CD4-positive, alpha-beta memory T cell (primary cell): ENCODE results near the gene GPC6. TPM values are rescaled to one million over a fixed set of nuclear protein-coding genes. Genes with fewer than 3 reads are reported as not detected.

Source experiments
- CTCF ChIA-PET: fragments of 350-600 bp; sonication (Branson Sonifier 250); formaldehyde crosslinking; loops from one replicate; lab custom pipeline; 2021; ENCODE audit warnings: inconsistent platforms; ENCODE audit not compliant: partially characterized antibody; lab: Charles Lee
- POLR2A ChIA-PET: fragments of 350-600 bp; sonication (Branson Sonifier 250); formaldehyde crosslinking; loops from one replicate; lab custom pipeline; 2021; ENCODE audit not compliant: partially characterized antibody; lab: Charles Lee
- DNase-seq, 5 donors: peaks; one replicate each; pipeline versions ENCODE4 v3.0.0 to v3.0.0-alpha.2; 2020 to 2022; ENCODE audit warnings: mixed read lengths in 1 of 5
- H3K27ac ChIP-seq: one replicate; pipeline ENCODE4 v1.7.0; 2013; ENCODE audit warnings: low read depth, low read length
- H3K27me3 ChIP-seq: 2 replicates; pipeline ENCODE4 v1.7.0; 2013; ENCODE audit warnings: mild to moderate bottlenecking, low read length, moderate library complexity; ENCODE audit not compliant: insufficient read depth
- H3K36me3 ChIP-seq: 2 replicates; pipeline ENCODE4 v1.7.0; 2013; ENCODE audit warnings: mild to moderate bottlenecking, low read length, moderate library complexity; ENCODE audit not compliant: insufficient read depth
- H3K4me1 ChIP-seq: 2 replicates; pipeline ENCODE4 v1.7.0; 2013; ENCODE audit warnings: mild to moderate bottlenecking, low read length, moderate library complexity; ENCODE audit not compliant: insufficient read depth
- H3K4me3 ChIP-seq, 2 donors: one replicate each; pipeline ENCODE4 v1.7.0; 2013; ENCODE audit warnings: low read length in 2 of 2, mild to moderate bottlenecking in 1 of 2
- H3K9me3 ChIP-seq, 2 donors: one replicate each; pipeline ENCODE4 v1.7.0; 2013; ENCODE audit warnings: low read length in 2 of 2, control low read depth in 1 of 2; ENCODE audit not compliant: control insufficient read depth in 1 of 2
- H3K27ac Mint-ChIP-seq, 7 donors: one replicate each; pipeline ENCODE4 v1.8.0; 2020 to 2021; ENCODE audit warnings: mixed read lengths in 7 of 7, mild to moderate bottlenecking in 6 of 7, inconsistent platforms in 3 of 7, moderate library complexity in 3 of 7
- H3K27me3 Mint-ChIP-seq, 2 donors: one replicate each; pipeline ENCODE4 v1.8.0; 2020 to 2021; ENCODE audit warnings: mixed read lengths in 2 of 2
- H3K36me3 Mint-ChIP-seq, 2 donors: one replicate each; pipeline ENCODE4 v1.8.0; 2020 to 2021; ENCODE audit warnings: mixed read lengths in 2 of 2, inconsistent platforms in 1 of 2, mild to moderate bottlenecking in 1 of 2
- H3K4me1 Mint-ChIP-seq, 4 donors: one replicate each; pipeline ENCODE4 v1.8.0; 2020 to 2021; ENCODE audit warnings: mixed read lengths in 4 of 4, mild to moderate bottlenecking in 1 of 4
- H3K4me3 Mint-ChIP-seq, 8 donors: one replicate each; pipeline ENCODE4 v1.8.0; 2020 to 2021; ENCODE audit warnings: mixed read lengths in 8 of 8, mild to moderate bottlenecking in 7 of 8, moderate library complexity in 6 of 8, inconsistent platforms in 3 of 8
- H3K9me3 Mint-ChIP-seq, 8 donors: one replicate each; pipeline ENCODE4 v1.8.0; 2020 to 2021; ENCODE audit warnings: mixed read lengths in 8 of 8, mild to moderate bottlenecking in 5 of 8, inconsistent platforms in 3 of 8, moderate library complexity in 1 of 8
- intact Hi-C: fragments of 100-400 bp; cut with micrococcal nuclease; formaldehyde crosslinking; loops from one replicate; pipeline ENCODE4 v1.15.1; 2023
- polyA plus RNA-seq, 2 donors: library from polyadenylated mRNA; unstranded; fragments of 300-500 nt; fragmentation: Illumina TruSeq; gene quantifications; one replicate each; pipeline ENCODE4 v1.2.3, GENCODE V29; 2021
- total RNA-seq, 2 experiments: library from RNA; stranded (reverse); gene quantifications; one replicate each; pipeline ENCODE4 v1.2.3, GENCODE V29; 2021

The GPC6 gene
- total and polyA plus RNA-seq, 4 experiments from 2014 or later, result not detected

GRCh38 chr13:94248454-94249228 is 1022.0 kb downstream of the GPC6 start:
- no peak for DNase-seq
- Histone ChIP-seq H3K27me3 (no peaks in the 10 kb centered on the region), H3K36me3 (no peaks in the 10 kb centered on the region), H3K27ac (no peak overlapping the region), H3K4me3 (no peak overlapping the region), H3K9me3 (no peaks in the 10 kb centered on the region), H3K4me1 (no peaks in the 10 kb centered on the region)
- no peaks in the 10 kb centered on the region for H3K4me1 Mint-ChIP-seq
- H3K27me3 Mint-ChIP-seq, result peaks cover 5 to 8% of the 10 kb centered on the region in 2 donors
- no peaks in the 10 kb centered on the region for H3K36me3 Mint-ChIP-seq
- ChIA-PET CTCF (interaction anchor here (0.8 kb wide), 1 partner anchor 75 kb away, joined by 3 read pairs; no protein-coding TSS in a partner anchor), POLR2A (no interaction called here)
- intact Hi-C loops, result no loop called here
- H3K27ac Mint-ChIP-seq, result no peak overlapping the region
- no peak overlapping the region for H3K4me3 Mint-ChIP-seq
- peaks cover 0 to 12% (median 4%) of the 10 kb centered on the region in 8 donors for H3K9me3 Mint-ChIP-seq

- Mint-ChIP-seq H3K27ac (no peak overlapping the region), H3K36me3 (no peaks in the 10 kb centered on the region), H3K27me3 (peaks cover 5 to 8% of the 10 kb centered on the region in 2 donors), H3K4me1 (no peaks in the 10 kb centered on the region), H3K4me3 (no peak overlapping the region), H3K9me3 (peaks cover 0 to 12% (median 4%) of the 10 kb centered on the region in 8 donors)
- Histone ChIP-seq H3K9me3 (no peaks in the 10 kb centered on the region), H3K4me1 (no peaks in the 10 kb centered on the region), H3K4me3 (no peak overlapping the region), H3K27ac (no peak overlapping the region), H3K36me3 (no peaks in the 10 kb centered on the region), H3K27me3 (no peaks in the 10 kb centered on the region)
- ChIA-PET CTCF (interaction anchor here (0.8 kb wide), 1 partner anchor 74 kb away, joined by 3 read pairs; no protein-coding TSS in a partner anchor), POLR2A (no interaction called here)
- no peak for DNase-seq
- intact Hi-C loops, result no loop called here
Measured at GRCh38 chr13:94249512-94249911, 1022.9 kb downstream of the GPC6 start.

- intact Hi-C loops, result loop anchor here (10.0 kb wide), 1 partner anchor 73 kb away; no protein-coding TSS in a partner anchor
Measured at GRCh38 chr13:94251831-94252608, 1025.4 kb downstream of the GPC6 start.

GRCh38 chr13:94254737-94255136 is 1028.1 kb downstream of the GPC6 start:
- no peak overlapping the region for H3K27ac ChIP-seq

More at GRCh38 chr13:94251831-94252608, 1025.4 kb downstream of the GPC6 start:
- Mint-ChIP-seq H3K27ac (no peak overlapping the region), H3K9me3 (peaks cover 0 to 4% (median 2%) of the 10 kb centered on the region in 8 donors), H3K4me3 (no peak overlapping the region), H3K36me3 (no peaks in the 10 kb centered on the region), H3K27me3 (peaks cover 5% of the 10 kb centered on the region in 2 donors), H3K4me1 (peaks cover 0 to 3% (median under 1%) of the 10 kb centered on the region in 4 donors)
- H3K36me3 ChIP-seq, result no peaks in the 10 kb centered on the region
- ChIA-PET CTCF (no interaction called here), POLR2A (no interaction called here)
- H3K4me3 ChIP-seq, result no peak overlapping the region
- no peaks in the 10 kb centered on the region for H3K4me1 ChIP-seq
- no peak for DNase-seq
- H3K9me3 ChIP-seq, result no peaks in the 10 kb centered on the region
- no peak overlapping the region for H3K27ac ChIP-seq
- H3K27me3 ChIP-seq, result no peaks in the 10 kb centered on the region

GRCh38 chr13:94256721-94257120 is 1030.1 kb downstream of the GPC6 start:
- no peak overlapping the region for H3K4me3 ChIP-seq
- no peaks in the 10 kb centered on the region for H3K9me3 ChIP-seq
- H3K36me3 Mint-ChIP-seq, result no peaks in the 10 kb centered on the region
- intact Hi-C loops, result loop anchor here (10.0 kb wide), 1 partner anchor 68 kb away; no protein-coding TSS in a partner anchor
- H3K4me3 Mint-ChIP-seq, result no peak overlapping the region
- H3K27ac ChIP-seq, result no peak overlapping the region
- POLR2A ChIA-PET, result no interaction called here
- CTCF ChIA-PET, result interaction anchor here (0.6 kb wide), 1 partner anchor 917 kb away, joined by 3 read pairs; no protein-coding TSS in a partner anchor
- H3K27ac Mint-ChIP-seq, result no peak overlapping the region
- no peak for DNase-seq
- no peaks in the 10 kb centered on the region for H3K27me3 ChIP-seq
- peaks cover 0 to 2% of the 10 kb centered on the region in 2 donors for H3K27me3 Mint-ChIP-seq
- H3K4me1 ChIP-seq, result no peaks in the 10 kb centered on the region
- no peaks in the 10 kb centered on the region for H3K36me3 ChIP-seq
- no peaks in the 10 kb centered on the region for H3K9me3 Mint-ChIP-seq
- peaks cover 0 to 15% (median 6%) of the 10 kb centered on the region in 4 donors for H3K4me1 Mint-ChIP-seq

More at GRCh38 chr13:94254737-94255136, 1028.1 kb downstream of the GPC6 start:
- no peaks in the 10 kb centered on the region for H3K4me1 ChIP-seq
- no peak for DNase-seq
- intact Hi-C loops, result loop anchor here (10.0 kb wide), 1 partner anchor 70 kb away; no protein-coding TSS in a partner anchor
- Mint-ChIP-seq H3K4me3 (no peak overlapping the region), H3K9me3 (peaks cover 0 to 4% (median 0%) of the 10 kb centered on the region in 8 donors), H3K4me1 (peaks cover 0 to 11% (median 6%) of the 10 kb centered on the region in 4 donors), H3K27ac (no peak overlapping the region), H3K36me3 (no peaks in the 10 kb centered on the region), H3K27me3 (peaks cover 2% of the 10 kb centered on the region in 2 donors)
- H3K9me3 ChIP-seq, result no peaks in the 10 kb centered on the region
- ChIA-PET CTCF (interaction anchor here (0.9 to 1.2 kb wide), 2 partner anchors 9 to 16 kb away, joined by 3 read pairs; no protein-coding TSS in a partner anchor), POLR2A (interaction anchor here (0.6 kb wide), 1 partner anchor 28 kb away, joined by 4 read pairs; no protein-coding TSS in a partner anchor)
- no peaks in the 10 kb centered on the region for H3K36me3 ChIP-seq
- no peak overlapping the region for H3K4me3 ChIP-seq
- no peaks in the 10 kb centered on the region for H3K27me3 ChIP-seq

- Mint-ChIP-seq H3K27me3 (peaks cover 0 to 2% of the 10 kb centered on the region in 2 donors), H3K36me3 (no peaks in the 10 kb centered on the region), H3K4me1 (peaks cover 0 to 15% (median 6%) of the 10 kb centered on the region in 4 donors), H3K9me3 (peaks cover 0 to 2% (median 0%) of the 10 kb centered on the region in 8 donors), H3K4me3 (no peak overlapping the region), H3K27ac (no peak overlapping the region)
- DNase-seq, result no peak
- no peak overlapping the region for H3K27ac ChIP-seq
- H3K4me1 ChIP-seq, result no peaks in the 10 kb centered on the region
- no peaks in the 10 kb centered on the region for H3K27me3 ChIP-seq
- no peaks in the 10 kb centered on the region for H3K9me3 ChIP-seq
- CTCF ChIA-PET, result no interaction called here
- intact Hi-C loops, result loop anchor here (5.0 to 10.0 kb wide), 2 partner anchors 65 to 87 kb away; no protein-coding TSS in a partner anchor
- POLR2A ChIA-PET, result no interaction called here
- H3K36me3 ChIP-seq, result no peaks in the 10 kb centered on the region
- no peak overlapping the region for H3K4me3 ChIP-seq
Measured at GRCh38 chr13:94259984-94260383, 1033.4 kb downstream of the GPC6 start.
